Measurements from ENCODE around the gene SYTL2. TPM values are rescaled to one million over a fixed set of nuclear protein-coding genes. Genes with fewer than 3 reads are reported as not detected.

Gene SYTL2
- total and polyA plus RNA-seq, 8 donors: 21.3 to 63.3 (median 45.0) TPM

- intact Hi-C loops (cut with DNase I): no loop called here
- TF ChIP-seq, protein P1, sequence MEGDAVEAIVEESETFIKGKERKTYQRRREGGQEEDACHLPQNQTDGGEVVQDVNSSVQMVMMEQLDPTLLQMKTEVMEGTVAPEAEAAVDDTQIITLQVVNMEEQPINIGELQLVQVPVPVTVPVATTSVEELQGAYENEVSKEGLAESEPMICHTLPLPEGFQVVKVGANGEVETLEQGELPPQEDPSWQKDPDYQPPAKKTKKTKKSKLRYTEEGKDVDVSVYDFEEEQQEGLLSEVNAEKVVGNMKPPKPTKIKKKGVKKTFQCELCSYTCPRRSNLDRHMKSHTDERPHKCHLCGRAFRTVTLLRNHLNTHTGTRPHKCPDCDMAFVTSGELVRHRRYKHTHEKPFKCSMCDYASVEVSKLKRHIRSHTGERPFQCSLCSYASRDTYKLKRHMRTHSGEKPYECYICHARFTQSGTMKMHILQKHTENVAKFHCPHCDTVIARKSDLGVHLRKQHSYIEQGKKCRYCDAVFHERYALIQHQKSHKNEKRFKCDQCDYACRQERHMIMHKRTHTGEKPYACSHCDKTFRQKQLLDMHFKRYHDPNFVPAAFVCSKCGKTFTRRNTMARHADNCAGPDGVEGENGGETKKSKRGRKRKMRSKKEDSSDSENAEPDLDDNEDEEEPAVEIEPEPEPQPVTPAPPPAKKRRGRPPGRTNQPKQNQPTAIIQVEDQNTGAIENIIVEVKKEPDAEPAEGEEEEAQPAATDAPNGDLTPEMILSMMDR (IDR thresholded peaks at IDR 0.05): no peak
Observed at GRCh38 chr11:85819441-85819840, 8.5 kb upstream of the SYTL2 start.

GRCh38 chr11:85815186-85815931 is 4.4 kb upstream of the SYTL2 start:
- no peak for ATAC-seq
- H3K27me3 ChIP-seq: peaks cover 0 to 21% of the 10 kb centered on the region in 2 donors
- TF ChIP-seq, protein P1 (IDR thresholded peaks at IDR 0.05): no peak
- no peak overlapping the region for H3K4me3 ChIP-seq
- H3K36me3 ChIP-seq: no peaks in the 10 kb centered on the region
- DNase-seq: no peak
- peaks cover 2 to 9% of the 10 kb centered on the region in 2 donors for H3K4me1 ChIP-seq
- intact Hi-C loops (cut with DNase I): no loop called here
- no peaks in the 10 kb centered on the region for H3K9me3 ChIP-seq
- no peak overlapping the region for H3K27ac ChIP-seq

More at GRCh38 chr11:85819441-85819840, 8.5 kb upstream of the SYTL2 start:
- ATAC-seq (no peak), DNase-seq (no peak)
- H3K36me3 ChIP-seq: no peaks in the 10 kb centered on the region
- H3K4me3 ChIP-seq: no peak overlapping the region
- no peak overlapping the region for H3K27ac ChIP-seq
- H3K4me1 ChIP-seq: no peaks in the 10 kb centered on the region
- H3K27me3 ChIP-seq: no peaks in the 10 kb centered on the region
- no peaks in the 10 kb centered on the region for H3K9me3 ChIP-seq

DNA sequence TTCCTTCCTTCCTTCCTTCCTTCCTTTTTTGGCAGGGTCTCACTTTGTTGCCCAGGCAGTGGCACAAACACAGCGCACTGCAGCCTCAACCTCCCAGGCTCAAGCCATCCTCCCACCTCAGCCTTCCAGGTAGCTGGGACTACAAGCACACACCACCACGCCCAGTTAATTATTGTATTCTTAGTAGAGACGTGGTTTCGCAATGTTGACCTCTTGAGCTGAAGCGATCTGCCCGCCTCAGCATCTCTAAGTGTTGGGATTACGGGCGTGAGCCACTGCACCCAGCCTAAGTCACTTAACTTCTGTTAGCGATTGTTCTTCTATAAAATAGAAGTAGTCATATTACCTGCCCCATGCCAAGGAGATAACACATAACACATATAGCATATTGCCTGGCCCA is 2.8 kb upstream of the SYTL2 start:
- DNase-seq (peak in 2 of 4 donors; percentile 46 to 60), ATAC-seq (peak; percentile 56)
- Histone ChIP-seq H3K4me1 (peaks cover 3 to 17% of the 10 kb centered on the region in 2 donors), H3K9me3 (no peaks in the 10 kb centered on the region), H3K27ac (no peak overlapping the region), H3K27me3 (peaks cover 0 to 28% of the 10 kb centered on the region in 2 donors), H3K4me3 (no peak overlapping the region), H3K36me3 (no peaks in the 10 kb centered on the region)
- TF ChIP-seq, protein P1 (IDR thresholded peaks at IDR 0.05): no peak
- intact Hi-C loops (cut with DNase I): no loop called here

GRCh38 chr11:85811624-85812023 is 683 bp upstream of the SYTL2 start:
- TF ChIP-seq, protein P1 (IDR thresholded peaks at IDR 0.05): no peak
- ATAC-seq (no peak), DNase-seq (no peak)
- peaks cover 3 to 17% of the 10 kb centered on the region in 2 donors for H3K4me1 ChIP-seq
- H3K36me3 ChIP-seq: no peaks in the 10 kb centered on the region
- peak overlapping the region; percentile 52 to 54 for H3K4me3 ChIP-seq
- H3K27me3 ChIP-seq: peaks cover 0 to 28% of the 10 kb centered on the region in 2 donors
- no peak overlapping the region for H3K27ac ChIP-seq
- intact Hi-C loops (cut with DNase I): no loop called here
- H3K9me3 ChIP-seq: no peaks in the 10 kb centered on the region

DNA sequence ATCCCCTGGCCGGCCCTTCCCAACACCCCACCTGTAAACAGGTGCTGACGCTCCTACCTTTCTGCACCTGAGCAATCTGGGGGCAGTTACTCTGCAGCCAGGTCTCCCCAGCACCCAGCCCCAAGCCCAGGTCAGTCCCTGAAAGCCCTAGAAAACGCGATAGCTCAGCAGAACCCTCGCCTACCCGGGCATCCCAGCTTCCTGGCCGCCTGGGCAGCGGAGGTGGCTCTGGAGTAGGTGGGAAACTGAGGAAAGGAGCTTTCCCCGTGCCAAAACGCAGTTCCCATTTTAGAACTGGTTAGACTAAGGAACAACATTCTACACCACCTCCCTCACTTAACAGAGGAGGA is 445 bp downstream of the SYTL2 start:
- Histone ChIP-seq H3K4me3 (peak overlapping the region; percentile 52 to 54), H3K9me3 (no peaks in the 10 kb centered on the region), H3K27me3 (peaks cover 0 to 28% of the 10 kb centered on the region in 2 donors), H3K27ac (peak overlapping the region in 1 of 2 donors; percentile 55), H3K36me3 (no peaks in the 10 kb centered on the region), H3K4me1 (peaks cover 3 to 17% of the 10 kb centered on the region in 2 donors)
- DNase-seq (peak in 1 of 4 donors; percentile 57), ATAC-seq (peak; percentile 6)
- intact Hi-C loops (cut with DNase I): no loop called here
- TF ChIP-seq, protein P1 (IDR thresholded peaks at IDR 0.05): no peak

Measured in left lung (tissue), 10 donors.